ENCODE results near the gene RAPGEF3. TPM values are rescaled to one million over a fixed set of nuclear protein-coding genes. Genes with fewer than 3 reads are reported as not detected.
A peak's percentile ranks its signal among the peaks of the same experiment; 100 is the strongest.

RAPGEF3 gene
- total and polyA plus RNA-seq, 9 of the 15 experiments (the other 6 are each of a cell fraction or from before 2014, with no cell fraction given) = 0.03 to 0.78 (median 0.37) TPM; not detected in 1

- TF ChIP-seq USF2 (CRISPR knock-in tag; IDR thresholded peaks at IDR 0.05) = peak; percentile 83
- no peak for TF ChIP-seq ZNF445 (CRISPR knock-in tag; IDR thresholded peaks at IDR 0.05; ENCODE audit: low read depth)
- TF ChIP-seq ZNF79 (CRISPR knock-in tag; IDR thresholded peaks at IDR 0.05; ENCODE audit: low read depth) = no peak
- no peak for TF ChIP-seq MEF2A (IDR thresholded peaks at IDR 0.05; ENCODE audit: control insufficient read depth, low read depth, low read length)
- TF ChIP-seq ZNF316 (IDR thresholded peaks at IDR 0.05) = no peak
- peak; percentile 90 for TF ChIP-seq VEZF1 (CRISPR knock-in tag; IDR thresholded peaks at IDR 0.05)
- no peak for TF ChIP-seq ZNF668 (CRISPR knock-in tag; IDR thresholded peaks at IDR 0.05)
- no peak for TF ChIP-seq TAL1 (IDR thresholded peaks at IDR 0.05)
- TF ChIP-seq SAP30 (IDR thresholded peaks at IDR 0.05; ENCODE audit: borderline replicate concordance, insufficient read depth, low read depth, low read length, poor library complexity, severe bottlenecking) = peak; percentile 80
- TF ChIP-seq RBM39 (optimal IDR thresholded peaks at IDR 0.05; ENCODE audit: low read depth, low read length) = peak; percentile 38
- no peak for TF ChIP-seq PRDM10 (IDR thresholded peaks at IDR 0.05; ENCODE audit: partially characterized antibody)
- TF ChIP-seq NEUROD1 (IDR thresholded peaks at IDR 0.05; ENCODE audit: borderline replicate concordance, low read depth, low read length, partially characterized antibody) = peak; percentile 47
- TF ChIP-seq ATF7 (IDR thresholded peaks at IDR 0.05) = peak; percentile 36; the same call in 1 of the 2 replicates
- peak in 1 of 3 experiments; percentile 10 for TF ChIP-seq YY1 (IDR thresholded peaks at IDR 0.05; ENCODE audit: borderline replicate concordance in 1 of 3, control insufficient read depth in 1 of 3, extremely low read depth in 1 of 3, insufficient read depth in 3 of 3, insufficient read length in 1 of 3, insufficient replicate concordance in 2 of 3, low read depth in 1 of 3, low read length in 2 of 3)
- no peak for TF ChIP-seq ZNF408 (CRISPR knock-in tag; IDR thresholded peaks at IDR 0.05; ENCODE audit: low read depth)
- TF ChIP-seq ZNF263 (CRISPR knock-in tag; IDR thresholded peaks at IDR 0.05; ENCODE audit: borderline replicate concordance) = 0 out of 2 replicates have a peak, but pooled peaks have one; percentile 51
- TF ChIP-seq KLF13 (tag; IDR thresholded peaks at IDR 0.05; ENCODE audit: borderline replicate concordance, low read depth) = peak; percentile 96
- TF ChIP-seq ZNF75A (CRISPR knock-in tag; IDR thresholded peaks at IDR 0.05) = no peak
- no peak for TF ChIP-seq ZNF134 (CRISPR knock-in tag; conservative IDR thresholded peaks at IDR 0.05)
- peak; percentile 44 to 58 for TF ChIP-seq NRF1 (conservative IDR thresholded peaks at IDR 0.05 in 1 of 2, IDR thresholded peaks at IDR 0.05 in 1 of 2)
Measured at GRCh38 chr12:47758834-47759690, at the start of gene RAPGEF3 (continued).
